ENCODE results near the gene ADAMTS18.

DNA sequence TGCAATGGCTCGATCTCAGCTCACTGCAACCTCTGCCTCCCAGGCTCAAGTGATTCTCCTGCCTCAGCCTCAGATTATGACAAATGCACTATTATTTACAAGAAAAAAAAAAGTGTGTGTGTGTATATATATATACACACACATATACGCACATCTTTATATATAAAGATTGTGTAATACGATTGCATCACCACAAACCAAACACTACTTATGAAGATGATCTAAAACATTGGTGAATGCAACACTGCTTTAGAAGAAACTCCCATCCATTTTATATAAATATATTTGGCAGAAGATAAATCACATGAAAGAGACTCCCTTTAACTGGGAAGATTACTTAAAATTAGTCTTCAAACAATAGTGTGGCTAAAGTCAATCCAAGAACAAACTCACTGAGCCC lies 138.9 kb downstream of the ADAMTS18 start:
- TF ChIP-seq RXRA (IDR thresholded peaks at IDR 0.05; ENCODE audit: insufficient read depth, low read depth, low read length), result no peak
- no peak for TF ChIP-seq POLR2A (IDR thresholded peaks at IDR 0.05; ENCODE audit: control extremely low read depth in 1 of 2, low read depth in 2 of 2, low read length in 2 of 2)
- no peak for TF ChIP-seq MAX (IDR thresholded peaks at IDR 0.05)

All from H1 (cell line).